NK-92 (cell line): Measurements from ENCODE around the gene GGNBP2.
A peak's percentile ranks its signal among the peaks of the same experiment; 100 is the strongest.
"Not testable (repeated sequence)": the region's sequence is repeated elsewhere in the genome, so short reads cannot be mapped to it uniquely, and the experiment has no call there.

ENCODE experiments used
- DNase-seq: peaks from one replicate; lab custom pipeline; 2025; ENCODE audit not compliant: unreplicated experiment; lab: John Stamatoyannopoulos, UW

Gene GGNBP2, protein sequence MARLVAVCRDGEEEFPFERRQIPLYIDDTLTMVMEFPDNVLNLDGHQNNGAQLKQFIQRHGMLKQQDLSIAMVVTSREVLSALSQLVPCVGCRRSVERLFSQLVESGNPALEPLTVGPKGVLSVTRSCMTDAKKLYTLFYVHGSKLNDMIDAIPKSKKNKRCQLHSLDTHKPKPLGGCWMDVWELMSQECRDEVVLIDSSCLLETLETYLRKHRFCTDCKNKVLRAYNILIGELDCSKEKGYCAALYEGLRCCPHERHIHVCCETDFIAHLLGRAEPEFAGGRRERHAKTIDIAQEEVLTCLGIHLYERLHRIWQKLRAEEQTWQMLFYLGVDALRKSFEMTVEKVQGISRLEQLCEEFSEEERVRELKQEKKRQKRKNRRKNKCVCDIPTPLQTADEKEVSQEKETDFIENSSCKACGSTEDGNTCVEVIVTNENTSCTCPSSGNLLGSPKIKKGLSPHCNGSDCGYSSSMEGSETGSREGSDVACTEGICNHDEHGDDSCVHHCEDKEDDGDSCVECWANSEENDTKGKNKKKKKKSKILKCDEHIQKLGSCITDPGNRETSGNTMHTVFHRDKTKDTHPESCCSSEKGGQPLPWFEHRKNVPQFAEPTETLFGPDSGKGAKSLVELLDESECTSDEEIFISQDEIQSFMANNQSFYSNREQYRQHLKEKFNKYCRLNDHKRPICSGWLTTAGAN

DNA sequence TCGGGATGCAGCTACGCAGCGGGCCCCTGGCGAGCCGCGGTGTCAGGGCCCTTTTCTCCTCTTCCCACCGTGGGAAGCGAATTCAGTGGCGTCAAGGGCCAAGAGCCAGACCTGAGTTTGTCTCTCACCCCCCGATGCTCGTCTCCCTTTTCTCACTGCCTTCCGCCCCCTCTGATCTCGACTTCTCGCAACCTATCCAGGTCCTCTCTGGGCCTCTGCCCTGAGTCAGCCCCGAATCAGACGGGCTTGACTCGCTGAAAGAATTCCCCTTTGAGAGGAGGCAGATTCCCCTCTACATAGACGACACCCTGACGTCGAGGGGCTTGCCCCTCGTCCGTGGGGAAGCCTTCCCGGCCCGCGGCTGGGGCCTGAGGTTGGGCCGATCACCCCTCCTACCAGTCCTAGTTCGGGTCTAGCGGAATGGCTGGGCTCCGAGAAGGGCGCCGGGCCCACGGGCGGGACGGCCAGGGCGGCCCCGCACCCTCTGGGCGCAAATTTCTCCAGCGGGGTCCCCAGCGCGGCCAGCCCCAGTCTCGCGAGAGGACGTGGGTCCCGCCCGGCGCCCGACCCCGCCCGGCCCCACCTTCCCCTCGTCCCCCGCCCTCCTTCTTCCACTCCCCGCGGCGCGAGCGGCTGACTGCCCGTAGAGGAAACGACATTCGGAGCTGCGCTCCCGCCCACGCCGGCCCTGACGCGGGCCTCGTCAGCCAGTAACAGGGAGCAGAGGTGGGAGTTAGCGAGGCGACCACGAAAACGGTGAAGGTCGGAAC lies at the start of gene GGNBP2:
Gene GGNBP2, plus strand, starts transcription at position 613 of the 770 bp plus-strand sequence. CDS start 806 bp downstream, outside the sequence.
- DNase-seq = peak; percentile 59

DNA sequence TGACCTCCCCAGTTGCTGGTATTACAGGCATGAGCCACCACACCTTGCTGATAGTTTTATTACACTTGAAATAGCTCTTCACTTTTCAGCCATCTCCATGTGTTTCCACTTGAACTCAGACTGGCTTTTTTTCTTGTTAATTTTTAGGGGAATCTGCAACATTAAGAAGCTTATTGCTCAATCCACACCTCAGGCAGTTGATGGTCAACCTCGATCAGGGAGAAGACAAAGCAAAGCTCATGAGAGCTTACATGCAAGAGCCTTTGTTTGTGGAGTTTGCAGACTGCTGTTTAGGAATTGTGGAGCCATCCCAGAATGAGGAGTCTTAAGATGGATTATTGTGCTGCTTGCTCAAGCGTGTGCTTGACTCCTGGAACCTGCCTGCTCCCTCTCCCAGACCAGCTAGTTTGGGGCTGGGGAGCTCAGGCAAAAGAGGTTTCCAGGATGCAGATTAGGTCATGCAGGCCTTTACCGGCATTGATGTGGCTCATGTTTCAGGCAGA lies 49.6 kb upstream of the GGNBP2 start:
- DNase-seq = no peak

DNA sequence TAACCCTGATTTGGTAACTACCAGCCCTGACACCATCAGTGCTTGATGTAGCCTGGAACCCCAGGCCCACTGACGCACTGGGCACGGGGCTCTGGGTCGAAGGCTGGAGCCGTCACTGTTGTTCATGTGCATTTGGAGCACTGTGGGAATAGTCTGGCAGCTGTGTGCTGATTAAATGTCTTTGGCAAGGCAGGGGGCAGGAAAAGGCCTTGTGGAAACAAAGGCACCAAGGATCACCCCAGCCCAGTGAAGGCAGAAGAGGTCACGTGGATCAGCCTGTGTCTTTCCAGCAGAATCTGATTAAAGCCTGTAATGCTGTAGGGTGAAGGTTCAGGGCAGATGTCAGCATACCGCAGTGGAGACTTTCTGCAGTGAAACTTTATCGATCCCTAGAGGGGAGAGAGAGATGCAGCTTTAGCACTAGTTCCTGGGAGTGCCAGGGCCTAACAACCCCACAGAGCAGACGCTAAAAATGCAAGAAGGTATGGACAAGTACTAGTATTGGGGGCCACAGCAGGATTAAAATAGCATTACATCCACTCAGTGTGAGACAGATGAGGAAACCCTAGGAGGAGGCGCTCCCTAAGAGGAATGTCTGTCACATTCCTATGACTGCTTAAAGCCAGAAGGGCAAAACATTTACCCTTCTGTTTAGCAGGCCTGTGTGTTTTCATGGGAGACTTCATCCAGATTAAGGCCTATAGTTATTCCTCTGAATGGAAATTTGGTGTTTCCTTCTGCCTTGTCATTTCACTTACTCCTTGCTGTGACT lies 48.5 kb upstream of the GGNBP2 start:
- DNase-seq = no peak

DNA sequence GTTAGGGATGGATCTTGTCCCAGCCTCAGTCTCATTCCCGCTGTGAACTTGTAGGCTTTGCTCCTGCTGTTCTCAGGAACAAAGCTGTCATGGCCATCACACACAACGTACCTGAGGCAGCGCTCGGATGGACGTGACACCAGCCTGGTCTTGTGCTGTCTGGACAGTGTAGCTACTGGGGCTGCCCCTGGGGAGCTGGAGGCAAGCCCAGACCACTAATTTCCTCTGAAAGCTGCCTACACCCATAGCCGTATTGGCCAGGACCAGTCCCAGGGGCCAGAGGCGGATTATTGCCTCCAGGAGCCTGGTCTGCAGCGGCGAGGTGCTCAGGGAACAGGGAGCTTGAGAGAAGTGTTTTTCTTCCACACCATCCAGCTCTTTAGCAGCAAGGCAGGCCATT lies 46.6 kb upstream of the GGNBP2 start:
- DNase-seq = no peak

DNA sequence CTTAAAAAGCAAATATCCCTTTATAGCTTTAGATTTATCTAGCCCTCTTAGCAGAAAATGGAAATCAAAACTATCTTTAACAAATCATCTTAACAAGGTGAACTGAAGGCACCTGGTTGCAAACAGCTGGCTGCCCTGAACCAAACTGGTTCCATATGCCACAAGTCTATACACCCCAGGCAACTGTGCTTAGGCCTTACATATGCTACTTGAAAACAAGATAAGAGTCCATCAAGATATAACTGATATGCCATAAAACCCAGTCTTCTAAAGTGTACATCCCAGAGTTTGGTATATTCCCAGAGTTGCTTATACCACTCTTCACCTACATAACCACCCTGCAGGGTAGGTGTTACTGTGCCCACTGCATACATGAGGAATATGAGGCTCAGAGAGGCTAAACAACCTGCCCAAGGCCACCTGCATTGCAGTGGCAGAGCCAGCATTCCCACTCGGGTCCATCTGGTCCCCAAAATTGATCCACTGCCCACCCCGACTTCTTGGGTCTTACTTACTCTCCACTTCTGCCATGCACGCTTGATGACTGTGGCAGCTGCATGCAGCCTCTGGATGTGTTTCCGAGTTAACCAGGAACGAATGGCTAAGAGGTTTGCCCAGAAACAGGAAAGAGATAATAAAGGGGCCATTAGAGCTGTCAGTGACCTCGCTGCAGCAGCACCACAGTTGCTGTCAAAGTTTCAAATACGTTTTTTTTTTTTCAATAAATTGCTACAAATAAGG lies 46.0 kb upstream of the GGNBP2 start:
- no peak for DNase-seq

DNA sequence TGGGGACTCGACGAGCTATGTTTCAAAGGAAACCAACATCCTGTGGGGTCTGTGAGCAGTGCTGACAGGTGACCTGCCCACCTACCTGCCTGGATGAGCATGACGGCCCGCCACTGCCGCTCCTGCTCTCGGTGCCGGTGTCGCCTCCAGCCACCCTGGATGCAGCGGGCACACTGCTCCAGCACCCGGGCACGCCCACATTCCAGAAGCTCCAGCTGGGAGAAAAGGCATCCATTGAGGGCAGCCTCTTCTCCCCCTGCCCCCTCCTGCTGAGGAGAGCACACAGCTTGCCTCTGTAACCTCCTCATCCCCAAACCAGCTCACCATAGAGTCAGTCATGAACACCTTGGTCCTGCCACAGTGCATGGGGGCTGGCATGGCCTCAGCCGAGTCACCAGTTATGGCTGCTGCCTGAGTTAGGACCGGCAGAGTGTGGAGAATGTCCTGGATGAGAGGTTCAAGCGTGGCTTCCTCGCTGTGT lies 43.9 kb upstream of the GGNBP2 start:
- no peak for DNase-seq

DNA sequence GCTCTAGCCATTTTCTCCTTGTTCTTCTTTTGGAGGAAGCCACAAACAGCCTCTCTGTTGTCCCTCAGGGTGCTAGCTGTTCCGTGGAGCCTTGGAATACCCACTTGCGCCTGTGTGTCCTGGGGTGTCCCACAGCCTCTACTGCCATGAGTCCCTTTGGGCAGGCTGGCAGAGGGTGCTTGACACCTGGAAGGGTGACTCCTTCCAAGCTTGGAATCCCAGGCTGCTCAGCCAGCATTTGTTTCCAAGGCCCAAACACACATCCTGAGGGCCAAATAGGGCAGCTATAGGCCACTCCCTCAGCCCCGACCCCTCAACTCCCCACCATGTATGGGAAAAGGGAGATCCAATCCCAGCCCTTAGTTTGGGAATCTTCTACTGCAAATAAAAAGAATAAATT lies 43.4 kb upstream of the GGNBP2 start:
- DNase-seq = no peak

DNA sequence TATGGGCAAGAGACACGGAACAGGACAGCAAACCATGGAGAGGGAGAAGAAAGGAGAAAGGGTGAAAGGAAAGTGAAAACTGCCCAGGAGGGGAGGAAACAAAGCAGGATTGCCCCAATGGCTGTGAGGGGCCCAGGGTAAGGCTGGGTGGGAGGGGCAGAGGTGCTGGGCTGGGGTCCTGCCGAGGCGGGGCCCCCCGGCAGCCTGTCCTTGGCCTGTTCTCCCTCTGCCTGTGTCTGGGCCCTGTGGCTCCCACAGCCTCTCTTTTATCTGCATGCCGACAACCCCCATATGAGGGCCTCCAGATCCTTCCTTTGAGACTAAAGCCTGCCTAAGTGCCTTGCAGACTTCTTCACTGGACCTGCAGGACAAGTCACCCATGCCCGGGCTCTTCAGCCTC lies 42.8 kb upstream of the GGNBP2 start:
- DNase-seq = no peak

DNA sequence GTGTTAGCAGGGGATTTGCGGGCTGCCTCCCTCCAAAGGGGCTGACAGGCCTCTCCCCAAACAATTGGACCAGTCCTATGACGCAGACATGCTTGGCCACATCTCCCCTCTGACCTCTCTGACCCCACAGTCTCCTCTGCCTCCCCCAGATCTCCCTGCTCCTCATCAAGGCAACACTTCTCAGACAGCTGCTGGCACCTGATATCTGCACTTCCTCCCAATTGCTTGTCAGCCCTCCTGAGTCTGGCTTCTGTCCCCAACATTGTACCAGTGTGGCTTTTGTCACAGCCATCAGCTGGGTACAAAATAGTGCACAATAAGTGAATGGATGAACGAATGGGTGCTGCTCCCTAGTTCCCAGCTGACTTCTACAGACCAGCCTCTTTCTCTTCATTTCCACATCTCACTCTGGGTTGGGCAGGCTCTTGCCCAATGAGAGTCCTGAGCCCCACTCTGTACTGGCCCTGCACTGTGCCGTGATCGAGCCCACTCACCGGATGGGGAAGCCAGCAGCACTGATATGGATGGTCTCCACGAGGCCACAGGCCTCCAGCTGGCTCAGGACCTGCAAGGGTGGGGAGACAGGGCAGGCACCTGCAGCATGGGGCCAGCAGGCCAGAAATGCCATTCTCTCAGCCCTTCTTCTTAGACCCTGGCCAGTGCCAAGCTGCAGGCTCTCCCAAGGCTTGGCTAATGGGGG lies 41.1 kb upstream of the GGNBP2 start:
- no peak for DNase-seq

DNA sequence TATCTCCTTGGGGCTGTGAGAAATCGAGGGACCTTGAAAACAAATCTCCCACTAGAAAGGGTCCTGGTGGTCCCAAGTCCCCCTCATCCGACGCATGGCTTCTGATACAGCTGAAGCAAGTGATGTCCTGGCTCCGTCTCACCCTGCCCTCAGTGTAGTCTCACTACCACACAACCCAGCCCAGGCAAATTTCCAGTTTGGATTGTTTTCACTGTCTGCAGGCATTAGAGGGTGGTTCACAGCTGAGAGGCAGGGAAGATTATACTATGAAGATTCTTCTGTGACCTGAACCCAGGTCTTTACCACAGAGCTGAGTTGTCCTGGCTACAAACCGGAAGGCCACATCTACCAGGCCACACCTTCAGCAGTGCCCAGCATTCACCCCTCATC lies 40.6 kb upstream of the GGNBP2 start:
- DNase-seq = no peak

DNA sequence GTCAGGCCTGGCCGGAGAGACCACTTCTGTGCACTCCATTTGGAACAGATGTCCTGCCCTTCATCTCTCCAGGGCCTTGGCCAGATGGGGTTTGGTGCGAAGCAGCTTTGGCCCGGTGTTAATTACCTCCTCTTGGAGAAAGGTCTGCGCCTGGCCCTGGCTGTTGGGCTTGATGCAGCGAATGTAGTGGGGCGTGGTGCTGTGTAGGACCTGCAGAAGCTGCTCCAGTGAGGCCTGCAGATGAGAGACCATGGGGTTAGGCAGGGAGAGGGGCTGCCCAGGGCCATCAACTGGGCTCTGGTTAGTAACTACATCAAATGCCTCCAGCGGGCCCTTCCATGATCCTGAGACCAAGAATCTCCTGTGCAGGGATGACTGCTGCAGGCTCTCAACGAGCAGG lies 39.5 kb upstream of the GGNBP2 start:
- no peak for DNase-seq

DNA sequence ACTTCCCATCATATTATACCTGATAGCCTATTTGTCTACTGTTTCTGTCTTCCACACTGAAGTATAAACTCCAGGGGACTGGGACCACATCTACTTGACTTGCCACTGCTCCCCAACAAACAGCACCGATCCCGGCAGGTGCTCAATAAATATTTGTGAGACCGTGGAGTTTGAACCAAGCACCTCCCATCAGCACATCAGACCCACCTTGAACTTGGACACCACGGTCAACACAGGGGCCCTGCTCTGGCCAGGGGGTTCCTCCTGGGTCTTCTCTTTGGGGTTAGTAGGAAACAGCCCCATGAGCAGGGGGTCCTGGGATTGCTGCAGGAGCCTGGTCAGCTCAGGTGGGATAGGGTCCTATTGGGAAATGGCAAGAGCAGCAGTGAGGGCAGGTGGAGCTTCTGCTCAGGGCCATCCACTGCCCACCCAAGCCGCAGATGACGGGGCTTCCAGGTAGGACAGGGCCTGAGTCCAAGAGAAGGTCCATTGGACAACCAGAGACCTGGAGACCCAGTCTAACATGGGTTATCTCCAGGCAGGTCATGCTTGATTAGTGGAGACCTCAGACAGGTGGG lies 38.4 kb upstream of the GGNBP2 start:
- no peak for DNase-seq

DNA sequence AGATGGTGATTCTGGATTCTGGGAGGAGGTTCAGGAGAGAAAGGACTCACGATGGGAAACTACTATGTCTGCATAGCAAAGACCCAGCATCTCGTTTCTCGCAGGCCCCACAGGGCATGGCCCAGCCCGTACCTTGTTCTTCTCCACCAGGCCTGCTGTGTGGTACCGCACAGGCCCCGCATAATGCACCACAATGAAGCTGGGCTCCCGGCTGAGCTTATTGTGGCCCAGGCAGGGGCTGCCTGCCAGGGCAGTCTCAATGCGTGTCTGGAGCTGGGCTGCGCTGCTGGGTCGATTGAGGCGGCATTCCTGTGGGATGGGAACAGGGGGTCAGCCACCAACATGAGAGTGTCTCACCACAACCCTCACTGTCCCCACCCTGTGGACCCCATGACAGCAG lies 37.9 kb upstream of the GGNBP2 start:
- DNase-seq = no peak

DNA sequence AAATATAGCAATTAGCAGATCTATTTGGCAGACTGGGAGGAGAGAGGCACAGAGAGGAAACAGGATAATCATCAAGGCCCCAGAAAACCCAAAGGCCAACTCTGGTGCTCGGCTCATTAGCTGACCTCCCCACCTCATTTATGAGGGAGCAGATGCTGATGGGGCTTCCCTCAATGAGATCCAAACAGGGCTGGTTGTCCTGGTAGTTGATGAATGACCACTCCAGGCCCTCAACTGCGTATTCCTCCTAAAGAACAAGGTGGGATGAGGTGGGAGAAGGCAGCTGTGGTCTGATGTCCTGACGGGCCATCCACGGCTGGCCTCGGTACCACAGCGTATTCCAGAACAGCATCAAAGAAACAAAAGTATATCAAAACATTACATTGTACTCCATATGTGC lies 37.5 kb upstream of the GGNBP2 start:
- DNase-seq = no peak

DNA sequence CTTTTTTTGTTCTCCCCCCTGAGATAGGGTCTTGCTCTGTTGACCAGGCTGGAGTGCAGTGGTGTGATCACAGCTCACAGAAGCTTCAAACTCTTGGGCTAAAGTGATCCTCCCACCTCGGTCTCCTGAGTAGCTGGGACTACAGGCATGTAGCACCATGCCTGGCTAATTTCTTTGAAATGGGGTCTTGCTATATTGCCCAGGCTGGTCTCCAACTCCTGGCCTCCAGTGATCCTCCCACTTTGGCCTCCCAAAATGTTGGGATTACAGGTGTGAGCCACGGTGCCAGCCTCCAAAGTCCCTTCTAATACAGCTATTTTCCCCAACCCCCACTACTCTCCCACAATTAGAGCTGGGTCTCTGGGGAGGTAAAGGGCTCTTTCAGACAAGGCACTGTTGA lies 36.3 kb upstream of the GGNBP2 start:
- not testable (repeated sequence) for DNase-seq

DNA sequence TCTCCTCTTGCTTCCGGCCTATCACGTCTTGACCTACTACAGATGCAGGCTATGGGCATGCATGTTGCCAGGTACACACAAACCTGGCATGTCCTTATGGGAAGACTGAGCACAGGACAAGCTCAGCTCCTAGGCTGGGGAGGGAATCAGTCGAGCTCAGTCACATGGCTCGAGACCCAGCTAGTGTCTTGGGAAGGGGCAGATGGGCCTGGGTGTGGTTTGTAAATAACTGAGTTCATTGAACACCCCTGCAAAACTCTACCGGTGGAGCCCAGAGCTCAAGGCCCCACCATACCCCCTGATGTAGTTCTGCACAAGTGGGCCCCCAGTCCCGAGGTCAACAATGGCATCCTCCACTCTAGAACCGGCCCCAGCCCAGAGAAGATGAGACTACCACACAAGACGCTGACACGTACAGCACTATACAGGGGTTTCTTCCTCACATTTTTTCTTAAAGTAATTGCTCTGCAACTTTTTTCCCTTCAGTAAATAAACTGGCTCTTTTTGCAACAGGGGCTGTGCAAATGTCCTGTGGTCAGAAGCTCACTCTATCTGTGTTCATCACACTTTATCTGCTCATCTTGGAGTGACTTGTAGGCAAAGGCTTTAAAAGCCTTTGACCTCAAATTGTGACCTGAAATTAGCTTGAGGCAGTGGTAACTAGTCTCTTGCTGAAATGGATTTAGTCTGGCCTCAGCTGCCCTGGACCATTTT lies 35.3 kb upstream of the GGNBP2 start:
- DNase-seq = no peak

DNA sequence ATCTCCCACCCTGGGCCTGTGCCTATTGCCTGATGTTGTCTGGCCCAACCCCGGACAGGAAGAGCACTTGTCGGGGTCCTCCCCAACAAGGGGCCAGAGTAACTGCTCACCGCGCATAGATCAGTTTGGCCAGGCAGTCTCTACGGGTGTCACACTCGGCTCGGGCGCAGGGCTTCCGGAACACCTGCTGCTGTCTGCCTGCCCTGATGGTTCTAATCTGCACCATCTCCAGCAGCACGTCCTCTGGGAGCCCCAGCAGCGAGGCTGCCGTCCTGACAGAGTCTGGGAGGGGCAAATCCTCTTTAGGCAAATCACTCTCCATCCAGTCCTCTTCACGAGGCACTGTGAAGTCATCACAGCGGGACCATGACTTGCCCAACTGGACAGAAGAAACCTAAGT lies 34.1 kb upstream of the GGNBP2 start:
- no peak for DNase-seq

DNA sequence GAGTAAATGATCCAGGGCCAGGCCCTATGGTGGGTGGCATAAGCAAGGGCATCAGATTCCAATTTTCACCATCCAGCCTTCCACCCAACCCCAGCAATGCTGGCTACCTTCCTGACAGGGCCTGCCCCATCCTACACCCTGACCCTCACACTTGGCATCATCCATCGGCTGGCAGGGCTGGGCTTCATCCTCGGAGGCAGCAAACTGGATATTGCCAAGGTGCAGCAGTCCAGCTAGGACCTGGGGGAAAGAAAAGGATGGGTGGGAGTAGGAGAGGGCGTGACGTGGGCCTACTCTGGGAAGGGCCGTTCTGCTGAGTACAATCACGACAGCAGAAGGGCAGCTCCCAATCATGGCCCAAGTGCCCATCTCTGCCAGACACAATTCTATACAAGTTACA lies 33.5 kb upstream of the GGNBP2 start:
- no peak for DNase-seq
